Stimulated activated CD8-positive, alpha-beta memory T cell treated with anti-CD3 and anti-CD28 coated beads, Interleukin-12 subunit alpha, Interleukin-12 subunit beta, amount 100 ng/mL, for 24 hours (primary cell): ENCODE data around the gene SPINK9.

ENCODE experiments used
- DNase-seq: peaks from one replicate; pipeline ENCODE4 v3.0.0-alpha.2; 2020; ENCODE audit errors: extremely low read depth

The SPINK9 gene

DNA sequence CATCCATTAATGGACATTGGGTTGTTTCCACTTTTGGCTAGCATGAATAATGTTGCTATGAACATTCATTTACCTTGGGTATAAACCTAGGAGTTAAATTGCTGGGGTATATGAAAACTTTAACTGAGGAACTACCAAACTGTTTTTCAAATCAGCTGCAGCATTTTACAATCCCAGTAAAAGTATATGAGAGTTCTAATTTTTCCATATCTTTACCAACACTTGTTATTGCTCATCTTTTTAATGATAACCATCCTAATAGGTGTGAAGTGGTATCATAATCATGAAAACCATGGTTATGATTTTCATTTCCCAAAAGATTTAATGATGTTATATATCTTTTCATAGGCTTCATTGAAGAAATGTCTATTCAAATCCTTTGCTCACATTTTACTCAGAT lies 32.9 kb downstream of the SPINK9 start:
- no peak for DNase-seq

DNA sequence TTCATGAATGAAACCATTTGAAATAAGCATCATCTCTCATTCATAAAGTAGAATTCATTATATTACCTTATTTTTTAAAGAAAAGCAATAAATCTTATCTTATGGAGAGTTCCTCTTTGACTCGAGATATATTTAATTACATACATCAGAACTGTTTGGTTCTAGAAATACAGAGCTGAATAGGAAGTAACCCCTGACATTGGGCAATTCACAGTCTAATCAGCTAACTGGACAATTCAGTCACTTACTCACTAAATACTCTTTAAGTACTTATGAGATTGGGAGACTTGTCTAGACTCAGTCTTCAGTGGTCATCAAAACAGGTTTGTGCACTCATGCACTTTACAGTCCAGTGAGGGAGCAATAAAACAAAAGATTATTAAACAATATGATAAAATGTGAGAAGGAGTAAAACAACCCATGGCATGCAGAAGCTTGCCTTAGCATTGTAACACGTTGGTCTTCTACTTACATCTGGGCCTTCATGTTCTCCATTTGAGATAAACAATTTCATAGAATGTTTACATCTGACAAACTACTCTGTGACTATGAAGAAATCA lies 36.9 kb downstream of the SPINK9 start:
- no peak for DNase-seq

- no peak for DNase-seq
Measured at GRCh38 chr5:148372893-148373292, 37.5 kb downstream of the SPINK9 start.

DNA sequence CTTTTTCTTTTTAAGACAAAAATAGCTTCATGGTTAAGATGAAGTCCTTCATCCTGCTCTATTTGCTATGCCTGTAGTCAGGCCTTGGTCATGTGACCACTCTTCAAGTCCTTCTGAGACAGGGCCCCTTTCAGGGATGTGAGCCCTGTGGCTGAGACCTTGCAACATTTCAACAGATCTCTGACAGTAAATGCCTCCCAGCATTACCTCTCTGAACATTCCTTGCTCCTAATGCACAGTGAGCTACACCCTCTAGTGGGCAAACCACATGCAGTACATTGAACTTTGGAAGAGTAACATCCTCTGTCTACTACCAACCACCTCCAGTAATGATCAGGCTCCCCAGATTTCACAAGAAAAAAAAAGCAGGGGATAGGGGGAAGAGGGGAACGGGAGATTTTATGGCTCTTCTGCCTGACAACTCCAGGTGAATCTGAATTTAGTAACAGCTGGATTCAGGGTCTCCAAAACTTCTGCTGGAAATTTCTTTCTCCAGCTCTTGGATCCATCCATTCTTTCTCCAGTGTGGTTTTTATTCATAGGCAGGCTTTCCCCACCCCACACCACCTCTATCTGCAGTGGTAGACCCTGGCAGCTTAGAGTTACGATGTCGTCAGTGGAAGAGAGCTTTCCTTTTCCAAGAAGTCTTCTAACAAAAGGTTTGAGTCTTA lies 39.5 kb downstream of the SPINK9 start:
- no peak for DNase-seq

DNA sequence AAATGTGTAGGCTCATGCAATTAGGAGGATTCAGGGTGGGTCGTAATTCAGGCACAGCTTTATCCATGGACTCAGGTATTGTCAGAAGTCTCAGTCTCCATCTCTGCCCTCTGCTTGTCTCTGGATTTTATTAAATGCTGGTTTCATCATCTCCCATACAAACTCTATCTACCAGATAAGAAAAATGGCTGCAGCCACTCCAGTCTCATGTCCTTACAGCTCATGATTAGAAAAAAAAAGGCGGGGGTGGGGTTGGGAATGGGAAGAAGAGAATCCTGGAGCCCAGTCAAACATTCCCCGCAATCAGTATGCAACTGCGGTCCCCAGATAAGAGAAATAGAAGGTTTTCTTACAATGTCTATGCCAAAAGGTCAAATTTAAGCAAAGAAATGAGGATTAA lies 40.8 kb downstream of the SPINK9 start:
- DNase-seq = no peak

- DNase-seq = no peak
Measured at GRCh38 chr5:148378670-148379069, 43.3 kb downstream of the SPINK9 start.

GRCh38 chr5:148379340-148379739 lies 44.0 kb downstream of the SPINK9 start:
- DNase-seq = no peak

DNA sequence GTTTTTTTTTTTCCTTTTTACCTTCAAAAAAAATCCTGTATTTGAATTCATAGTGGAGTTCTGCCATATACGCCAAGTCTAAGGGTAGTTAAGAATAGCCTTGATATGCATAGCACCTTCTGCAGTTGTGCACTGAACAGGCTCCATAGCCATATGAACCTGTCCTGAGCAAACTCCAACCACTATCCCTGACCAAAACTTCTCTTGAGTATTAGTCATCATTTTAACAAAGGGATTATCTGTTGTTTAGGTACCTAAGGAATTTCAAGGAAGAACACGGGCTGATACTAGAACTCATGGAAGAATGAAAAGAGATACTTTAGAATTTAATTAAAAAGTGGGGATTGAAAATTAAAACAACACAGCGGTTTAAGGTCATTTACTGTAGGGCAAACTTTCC lies 46.5 kb downstream of the SPINK9 start:
- no peak for DNase-seq

DNA sequence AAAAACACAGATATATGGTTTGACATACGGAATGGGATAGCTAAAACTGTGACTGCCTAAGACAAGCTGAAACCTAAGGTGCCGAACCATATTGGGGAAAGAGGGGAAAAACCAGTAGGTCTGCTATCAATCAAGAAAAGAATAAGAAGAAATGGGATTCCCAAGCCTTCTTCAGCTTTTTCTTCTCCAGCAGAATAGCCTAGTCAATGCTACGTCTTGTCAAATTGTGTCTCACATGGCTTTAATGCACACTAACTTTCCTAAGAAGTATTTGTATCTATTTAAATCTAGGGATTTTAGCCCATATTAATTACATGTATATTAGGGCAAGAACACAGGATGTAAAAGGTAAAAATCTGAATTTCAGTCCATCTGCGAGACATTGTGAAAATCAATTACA lies 47.6 kb downstream of the SPINK9 start:
- DNase-seq = no peak

GRCh38 chr5:148383564-148384379 lies 48.4 kb downstream of the SPINK9 start, which contains the start of gene FBXO38:
Gene FBXO38 (plus strand): TSS chr5:148383958. CDS start chr5:148394777, 10,819 bp downstream.
- DNase-seq = peak; percentile 89

- DNase-seq = no peak
Measured at GRCh38 chr5:148384380-148384737, 49.0 kb downstream of the SPINK9 start.

DNA sequence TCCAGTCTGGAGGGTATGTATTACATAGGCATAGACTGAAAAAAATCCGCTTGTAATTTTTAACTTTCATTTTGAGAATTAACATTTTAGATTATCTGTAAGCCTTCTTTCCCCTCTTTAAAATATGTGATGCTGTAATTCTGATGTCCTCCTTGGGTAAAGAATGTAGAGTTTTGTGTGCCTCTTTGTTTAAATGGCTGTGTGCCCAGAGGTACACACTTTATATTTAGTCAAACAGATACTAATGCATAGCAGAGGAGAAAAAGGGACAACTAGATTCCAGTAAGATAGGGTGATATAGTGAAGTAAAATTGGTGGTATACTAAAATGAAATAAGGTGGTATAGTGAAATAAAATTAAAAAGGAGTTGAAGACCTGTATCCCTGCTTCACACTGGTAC lies 49.7 kb downstream of the SPINK9 start:
- no peak for DNase-seq

- no peak for DNase-seq
Measured at GRCh38 chr5:148386041-148386440, 50.7 kb downstream of the SPINK9 start.

DNA sequence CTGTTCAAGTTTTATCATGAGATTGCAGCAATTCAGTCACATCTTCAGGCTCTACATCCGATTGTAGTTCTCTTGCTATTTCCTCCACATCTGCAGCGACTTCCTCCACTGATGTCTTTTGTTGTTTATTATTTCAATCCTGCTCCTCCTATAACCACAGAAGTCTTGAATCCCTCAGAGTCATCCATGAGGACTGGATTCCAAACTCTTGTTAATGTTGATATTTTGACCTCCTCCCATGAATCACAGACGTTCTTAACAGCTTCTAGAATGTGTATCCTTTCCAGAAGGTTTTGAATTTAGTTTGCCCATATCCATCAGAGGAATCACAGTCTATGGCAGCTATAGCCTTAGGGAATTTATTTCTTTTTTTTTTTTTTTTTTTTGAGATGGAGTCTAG lies 52.0 kb downstream of the SPINK9 start:
- DNase-seq = no peak

- no peak for DNase-seq
Measured at GRCh38 chr5:148388696-148389095, 53.3 kb downstream of the SPINK9 start.
